GM12873 (cell line): ENCODE data around the gene MAP3K5.

Source experiments
- CTCF ChIP-seq: IDR thresholded peaks from 2 replicates; pipeline ENCODE4 v1.5.1; 2012; ENCODE audit warnings: low read depth, mild to moderate bottlenecking, moderate library complexity, low read length, control low read depth; ENCODE audit not compliant: insufficient read depth; ENCODE audit errors: missing control alignments

Gene MAP3K5

GRCh38 chr6:136669299-136669699, 123.0 kb downstream of the MAP3K5 start:
- no peak for TF ChIP-seq CTCF

DNA sequence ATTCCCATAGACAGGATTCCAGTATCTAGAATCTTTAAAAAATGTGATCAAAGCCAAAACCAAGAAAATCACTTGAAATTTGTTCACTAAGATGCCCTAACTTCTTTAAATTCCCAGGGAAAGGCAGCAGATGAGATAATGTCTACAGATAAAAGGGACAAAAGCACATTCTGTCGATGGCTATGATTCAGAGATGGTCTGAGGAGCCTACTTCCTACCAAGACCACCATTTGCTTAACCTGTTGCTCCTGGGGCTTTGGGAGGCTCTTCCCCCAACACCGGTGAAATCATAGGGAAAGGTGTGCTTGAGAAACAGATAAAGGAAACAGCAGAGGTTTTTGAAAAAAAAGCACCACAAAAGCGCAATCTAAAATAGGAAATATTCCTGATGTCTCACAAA, 123.7 kb downstream of the MAP3K5 start:
- TF ChIP-seq CTCF, result no peak

GRCh38 chr6:136666041-136666440, 126.2 kb downstream of the MAP3K5 start:
- TF ChIP-seq CTCF, result no peak

DNA sequence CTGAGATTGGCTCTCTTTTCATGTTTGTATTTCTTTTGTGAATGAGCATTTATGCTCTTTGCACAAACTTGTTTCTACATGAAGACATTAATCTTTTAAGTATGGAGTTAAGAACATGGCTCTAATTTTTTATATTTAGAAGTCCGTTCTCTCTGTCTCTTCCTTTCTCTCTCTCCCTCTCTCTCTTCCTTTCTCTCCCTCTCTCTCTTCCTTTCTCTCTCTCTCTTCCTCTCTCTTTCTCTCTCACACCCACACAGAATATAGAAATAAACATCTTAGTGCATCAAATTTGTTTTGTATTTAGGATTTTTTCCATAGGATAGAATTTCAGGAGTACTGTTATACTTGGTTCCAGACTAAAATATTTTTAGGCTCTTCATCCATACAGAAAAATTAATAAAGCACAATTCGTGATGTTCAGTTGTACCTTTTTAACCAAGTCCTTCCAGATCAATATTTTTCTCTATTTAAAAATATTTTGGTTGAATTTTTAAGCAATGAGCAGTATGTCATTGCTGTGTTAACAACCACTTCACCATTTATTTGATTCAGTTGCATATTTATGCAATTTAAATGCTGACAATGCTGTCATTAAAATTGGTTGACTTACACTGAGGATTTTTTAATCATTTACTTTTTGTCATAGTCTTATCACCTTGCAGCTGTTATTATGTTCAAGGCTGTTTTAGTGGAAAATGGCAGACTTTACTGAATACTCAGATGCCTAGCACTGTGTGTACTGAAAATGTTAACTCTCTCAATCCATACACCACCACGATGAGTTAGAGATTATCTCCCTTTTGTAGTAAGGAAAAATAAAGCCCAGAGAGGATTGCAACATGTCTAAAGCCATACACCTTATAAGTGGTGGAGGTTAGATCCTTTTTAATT, 129.7 kb downstream of the MAP3K5 start:
- TF ChIP-seq CTCF, result no peak

GRCh38 chr6:136660727-136661126, 131.6 kb downstream of the MAP3K5 start:
- no peak for TF ChIP-seq CTCF

DNA sequence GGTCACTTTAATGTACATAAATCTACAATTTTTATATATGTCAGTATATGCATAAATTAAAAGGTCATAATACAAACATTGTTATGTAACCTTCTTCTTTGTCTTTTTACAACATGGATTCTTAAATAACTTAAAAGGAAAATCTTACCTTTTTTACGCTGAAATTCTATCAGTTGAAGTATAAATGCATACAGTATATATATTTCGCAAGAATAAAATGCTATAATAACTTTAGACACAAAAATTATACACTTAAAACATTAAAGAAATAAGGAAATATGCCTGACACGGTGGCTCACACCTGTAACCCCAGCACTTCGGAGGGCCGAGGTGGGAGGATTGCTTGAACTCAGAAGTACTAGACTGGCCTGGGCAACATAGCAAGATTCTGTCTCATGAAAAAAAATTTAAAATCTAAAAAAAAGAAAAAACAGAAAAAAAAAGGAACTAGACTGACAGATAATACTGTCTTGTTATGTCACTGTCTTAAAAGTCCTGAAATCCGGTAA, 132.2 kb downstream of the MAP3K5 start:
- TF ChIP-seq CTCF, result no peak

- TF ChIP-seq CTCF, result no peak
These were observed 133.6 kb downstream of the MAP3K5 start for GRCh38 chr6:136658711-136659110.
